BE2C (cell line): ENCODE measurements around the gene UBB.
"Not testable (repeated sequence)": the region's sequence is repeated elsewhere in the genome, so short reads cannot be mapped to it uniquely, and the experiment has no call there.

Source experiments
- DNase-seq: peaks from one replicate; pipeline ENCODE4 v3.0.0-alpha.2; 2020
- H3K27me3 ChIP-seq: fragments of 250-450 bp; sonication (Bioruptor Pico); 2 replicates; pipeline ENCODE4 v1.5.1; 2020; ENCODE audit warnings: mild to moderate bottlenecking
- H3K36me3 ChIP-seq: fragments of 250-450 bp; sonication (Bioruptor Pico); 2 replicates; pipeline ENCODE4 v1.5.1; 2020; ENCODE audit warnings: mild to moderate bottlenecking
- H3K4me1 ChIP-seq: fragments of 250-450 bp; sonication (Bioruptor Pico); 2 replicates; pipeline ENCODE4 v1.5.1; 2020
- H3K4me3 ChIP-seq: 2 replicates; pipeline ENCODE4 v1.5.1; 2011; ENCODE audit warnings: low read depth, low read length
- H3K9me3 ChIP-seq: fragments of 250-450 bp; sonication (Bioruptor Pico); 2 replicates; pipeline ENCODE4 v1.5.1; 2020
- TF ChIP-seq, protein P1 (sequence below): IDR thresholded peaks from 2 replicates; pipeline ENCODE4 v1.5.1; 2012; ENCODE audit warnings: mild to moderate bottlenecking, low read depth, low read length

Gene UBB

DNA sequence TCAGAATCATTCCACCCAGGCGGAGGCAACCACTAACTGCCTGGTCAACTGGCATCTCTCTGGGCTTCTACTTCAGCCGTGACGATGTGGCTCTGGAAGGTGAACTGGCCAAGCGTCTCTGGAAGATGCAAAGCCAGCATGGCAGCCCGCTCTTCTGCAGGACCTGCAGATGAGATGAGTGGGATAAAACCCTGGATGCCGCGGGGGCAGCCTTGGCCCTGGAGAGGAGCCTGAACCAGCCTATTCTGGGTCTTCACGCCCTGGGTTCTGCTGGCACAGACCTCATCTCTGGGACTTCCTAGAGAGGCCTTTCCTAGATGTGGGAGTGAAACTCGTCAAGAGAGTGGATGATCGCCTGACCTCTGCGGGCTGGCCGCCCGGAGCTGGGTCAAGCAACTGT, 10.6 kb downstream of the UBB start:
- no peaks in the 10 kb centered on the region for H3K27me3 ChIP-seq
- TF ChIP-seq, protein P1, sequence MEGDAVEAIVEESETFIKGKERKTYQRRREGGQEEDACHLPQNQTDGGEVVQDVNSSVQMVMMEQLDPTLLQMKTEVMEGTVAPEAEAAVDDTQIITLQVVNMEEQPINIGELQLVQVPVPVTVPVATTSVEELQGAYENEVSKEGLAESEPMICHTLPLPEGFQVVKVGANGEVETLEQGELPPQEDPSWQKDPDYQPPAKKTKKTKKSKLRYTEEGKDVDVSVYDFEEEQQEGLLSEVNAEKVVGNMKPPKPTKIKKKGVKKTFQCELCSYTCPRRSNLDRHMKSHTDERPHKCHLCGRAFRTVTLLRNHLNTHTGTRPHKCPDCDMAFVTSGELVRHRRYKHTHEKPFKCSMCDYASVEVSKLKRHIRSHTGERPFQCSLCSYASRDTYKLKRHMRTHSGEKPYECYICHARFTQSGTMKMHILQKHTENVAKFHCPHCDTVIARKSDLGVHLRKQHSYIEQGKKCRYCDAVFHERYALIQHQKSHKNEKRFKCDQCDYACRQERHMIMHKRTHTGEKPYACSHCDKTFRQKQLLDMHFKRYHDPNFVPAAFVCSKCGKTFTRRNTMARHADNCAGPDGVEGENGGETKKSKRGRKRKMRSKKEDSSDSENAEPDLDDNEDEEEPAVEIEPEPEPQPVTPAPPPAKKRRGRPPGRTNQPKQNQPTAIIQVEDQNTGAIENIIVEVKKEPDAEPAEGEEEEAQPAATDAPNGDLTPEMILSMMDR, result no peak
- no peak for DNase-seq

DNA sequence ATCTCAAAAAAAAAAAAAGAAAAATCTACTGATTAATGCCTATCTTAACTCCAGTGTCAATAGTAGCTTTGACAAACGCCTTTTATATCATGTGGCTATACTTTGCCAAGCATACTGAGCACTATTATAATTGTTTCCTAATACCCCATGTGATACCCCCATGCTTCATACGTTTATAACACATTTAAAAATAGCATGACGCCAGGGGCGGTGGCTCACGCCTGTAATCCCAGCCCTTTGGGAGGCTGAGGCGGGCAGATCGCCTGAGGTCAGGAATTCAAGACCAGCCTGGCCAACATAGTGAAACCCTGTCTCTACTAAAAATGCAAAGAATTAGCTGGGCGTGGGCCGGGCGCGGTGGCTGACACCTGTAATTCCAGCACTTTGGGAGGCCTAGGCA, 11.6 kb downstream of the UBB start:
- not testable (repeated sequence) for DNase-seq, H3K27me3 ChIP-seq, H3K36me3 ChIP-seq

More for the DNA sequence above, 10.6 kb downstream of the UBB start:
- H3K9me3 ChIP-seq, result no peaks in the 10 kb centered on the region
- no peaks in the 10 kb centered on the region for H3K36me3 ChIP-seq
- H3K4me1 ChIP-seq, result no peaks in the 10 kb centered on the region
- no peak overlapping the region for H3K4me3 ChIP-seq

DNA sequence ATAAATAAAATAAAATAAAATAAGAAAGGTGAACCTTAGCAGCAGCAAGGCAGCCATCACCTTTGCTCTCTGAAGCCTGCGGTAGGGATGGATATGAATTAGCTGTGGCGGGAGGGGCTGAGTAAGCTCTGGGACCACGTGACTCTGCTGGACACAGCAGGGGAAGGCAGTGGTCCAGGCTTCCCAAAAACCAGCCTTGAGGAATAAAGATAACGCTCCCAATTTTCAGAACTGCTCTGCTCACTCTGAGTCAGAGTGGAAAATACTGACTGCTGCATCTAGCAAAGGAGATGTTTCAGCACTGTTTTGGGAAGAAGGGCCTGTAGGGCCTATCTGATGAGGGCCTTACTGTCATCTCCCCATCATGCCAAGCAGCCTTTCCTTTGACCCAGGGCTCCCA, 15.0 kb downstream of the UBB start:
- not testable (repeated sequence) for H3K36me3 ChIP-seq, DNase-seq, H3K4me1 ChIP-seq, H3K9me3 ChIP-seq, H3K4me3 ChIP-seq, H3K27me3 ChIP-seq

More for the DNA sequence above, 11.6 kb downstream of the UBB start:
- H3K9me3 ChIP-seq, H3K4me1 ChIP-seq, H3K4me3 ChIP-seq: not testable (repeated sequence)

DNA sequence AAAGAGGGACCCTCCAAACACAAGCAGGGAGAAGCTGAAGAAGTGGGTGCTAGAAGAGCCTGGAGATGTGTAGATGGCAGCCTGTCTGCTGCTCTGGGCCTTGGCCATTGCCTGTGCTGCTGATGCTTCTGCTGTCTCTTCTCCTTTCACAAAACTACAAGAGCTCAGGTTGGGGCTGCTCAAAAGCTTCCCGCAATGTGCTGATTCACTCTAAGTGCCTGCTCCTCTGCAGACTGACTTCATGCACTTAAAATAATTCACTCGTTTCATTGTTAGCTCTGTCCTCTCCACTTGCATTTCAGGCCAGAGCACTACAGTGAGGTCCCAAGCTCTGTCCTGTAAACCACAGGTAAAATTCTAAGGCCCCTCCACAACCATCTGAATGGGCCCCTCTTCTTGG, 15.8 kb downstream of the UBB start:
- not testable (repeated sequence) for DNase-seq, H3K9me3 ChIP-seq, H3K27me3 ChIP-seq, H3K4me1 ChIP-seq, H3K4me3 ChIP-seq, H3K36me3 ChIP-seq

DNA sequence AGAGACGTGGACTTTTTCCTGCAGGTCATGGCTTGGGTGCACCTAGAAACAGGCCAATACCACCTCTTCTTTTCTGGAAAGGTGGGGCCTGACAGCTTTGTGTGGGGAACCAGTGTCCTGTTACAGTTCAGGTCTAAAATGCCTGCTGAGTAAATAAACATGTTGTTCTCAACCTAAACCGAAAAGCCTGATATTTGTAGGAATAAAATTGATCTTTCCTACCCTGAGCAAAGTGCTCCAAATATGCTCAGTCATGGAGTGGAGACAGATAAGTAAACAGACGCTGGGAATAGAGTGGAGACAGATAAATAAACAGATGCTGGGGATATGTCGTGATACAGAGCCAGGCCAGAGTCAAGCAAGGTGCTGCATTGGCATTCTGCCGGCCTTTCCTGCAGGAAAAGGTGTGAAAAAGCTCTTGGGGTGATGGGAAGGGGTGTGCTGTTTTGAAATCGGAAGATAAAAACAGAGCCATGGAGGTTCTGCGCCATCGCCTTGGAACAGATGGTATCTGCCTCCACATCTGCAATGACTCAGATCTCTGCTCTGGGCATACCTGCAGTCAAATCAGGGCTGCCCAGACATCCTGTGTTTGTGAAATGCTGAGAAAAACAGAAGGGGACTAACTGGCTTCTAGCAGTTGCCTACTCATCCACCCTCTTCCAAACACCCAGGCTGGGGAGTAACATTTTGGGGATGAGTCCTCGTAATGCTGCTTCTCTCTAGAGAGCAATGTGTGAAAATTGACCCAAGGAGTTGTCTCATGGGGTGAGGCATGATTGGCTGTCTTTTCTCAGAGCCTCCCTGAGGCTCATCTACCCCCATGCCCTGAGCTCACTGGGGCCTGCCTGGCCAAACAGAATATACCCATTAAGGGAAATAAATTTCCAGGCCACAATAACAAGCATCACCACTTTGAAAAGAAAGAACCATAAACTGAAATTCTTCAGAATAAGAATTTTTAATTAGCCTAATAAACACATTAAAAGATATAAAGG, 17.7 kb downstream of the UBB start:
- TF ChIP-seq, protein P1, result no peak
- Histone ChIP-seq H3K9me3 (no peaks in the 10 kb centered on the region), H3K4me3 (no peak overlapping the region), H3K27me3 (no peaks in the 10 kb centered on the region), H3K36me3 (no peaks in the 10 kb centered on the region), H3K4me1 (peaks cover 3% of the 10 kb centered on the region; the same call in 1 of the 2 replicates)
- peak; percentile 40 for DNase-seq

DNA sequence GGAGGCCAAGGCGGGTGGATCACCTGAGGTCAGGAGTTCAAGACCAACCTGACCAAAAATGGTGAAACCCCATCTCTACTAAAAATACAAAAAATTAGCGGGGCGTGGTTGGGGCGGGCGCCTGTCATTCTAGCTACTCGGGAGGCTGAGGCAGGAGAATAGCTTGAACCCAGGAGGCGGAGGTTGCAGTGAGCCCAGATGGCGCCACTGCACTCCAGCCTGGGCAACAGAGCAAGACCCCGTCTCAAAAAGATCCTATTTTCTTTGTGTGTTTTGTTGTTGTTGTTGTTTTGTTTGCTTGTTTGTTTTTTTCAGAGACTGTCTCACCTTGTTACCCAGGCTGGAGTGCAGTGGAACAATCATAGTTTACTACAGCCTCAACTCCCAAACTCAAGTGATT, 23.0 kb downstream of the UBB start:
- not testable (repeated sequence) for H3K9me3 ChIP-seq, H3K4me3 ChIP-seq, H3K36me3 ChIP-seq, H3K27me3 ChIP-seq, H3K4me1 ChIP-seq, DNase-seq

DNA sequence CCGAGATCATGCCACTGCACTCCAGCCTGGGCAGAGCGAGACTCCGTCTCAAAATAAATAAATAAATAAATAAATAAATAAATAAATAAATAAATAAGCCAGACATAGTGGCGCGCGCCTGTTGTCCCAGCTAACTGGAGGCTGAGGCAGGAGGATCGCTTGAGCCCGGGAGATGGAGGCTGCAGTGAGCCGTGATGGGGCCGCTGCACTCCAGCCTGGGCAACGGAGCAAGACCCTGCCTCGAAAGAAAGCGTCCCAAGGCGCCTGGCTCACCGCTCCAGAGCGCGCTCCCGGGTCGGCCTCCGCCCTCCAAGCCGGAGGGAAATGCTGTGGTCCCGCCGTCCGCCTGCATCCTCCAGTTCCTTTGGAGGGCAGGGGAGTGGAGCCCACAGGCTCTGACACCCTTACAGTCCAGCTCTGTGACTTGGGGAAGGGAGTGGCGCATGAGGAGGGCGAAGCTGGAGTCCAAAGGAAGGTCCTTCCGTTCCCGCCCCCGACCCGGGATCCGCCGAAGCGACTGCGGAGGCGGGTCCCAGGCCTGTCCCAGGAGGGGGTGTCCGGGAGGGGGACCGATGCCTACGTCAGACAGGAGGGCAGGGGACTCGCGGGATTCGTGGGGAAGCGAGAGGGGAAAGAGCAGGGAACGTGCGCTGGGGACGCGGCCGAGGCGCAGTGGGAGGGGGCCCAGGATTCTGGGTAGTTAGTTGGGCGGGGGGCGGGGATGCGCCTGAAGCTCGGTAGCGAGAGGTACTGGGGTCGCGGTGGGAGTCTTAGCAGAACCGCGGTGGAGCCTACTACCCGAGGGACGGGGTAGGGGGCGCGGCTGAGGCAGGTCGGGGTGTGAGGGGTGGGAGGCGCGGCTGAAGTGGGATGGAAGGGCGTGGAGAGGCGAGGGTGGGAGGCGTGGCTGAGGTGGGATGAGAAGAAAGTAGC, 26.1 kb downstream of the UBB start:
- no peaks in the 10 kb centered on the region for H3K9me3 ChIP-seq
- DNase-seq, result peak; percentile 57
- no peaks in the 10 kb centered on the region for H3K36me3 ChIP-seq
- TF ChIP-seq, protein P1, result no peak
- H3K4me3 ChIP-seq, result peak overlapping the region; percentile 61
- H3K4me1 ChIP-seq, result peaks cover 4% of the 10 kb centered on the region; the same call in 1 of the 2 replicates
- H3K27me3 ChIP-seq, result no peaks in the 10 kb centered on the region
